ENCODE measurements around the gene WNT3.

DNA sequence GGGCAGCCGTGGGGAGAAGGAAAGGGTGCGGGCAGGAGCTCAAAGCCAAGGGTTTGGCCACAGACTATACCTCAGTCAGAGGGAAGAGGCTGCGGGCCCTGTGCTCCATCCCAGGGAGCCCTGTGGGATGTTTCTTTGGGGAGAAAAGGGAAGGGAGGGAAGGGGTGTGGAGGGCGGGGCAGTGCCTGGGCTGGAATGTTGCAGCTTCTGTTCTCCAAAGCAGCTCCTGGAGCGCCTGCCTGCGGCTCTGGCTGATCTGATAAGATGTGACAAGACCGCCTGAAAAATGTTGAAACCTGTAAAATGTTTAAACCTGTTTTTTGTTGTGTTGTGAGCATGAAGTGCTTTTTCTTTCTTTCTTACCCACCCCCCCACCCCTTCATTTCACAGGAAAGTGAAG, 32.8 kb downstream of the WNT3 start:
- TF ChIP-seq POLR2AphosphoS5 (IDR thresholded peaks at IDR 0.05; ENCODE audit: low read depth, low read length) (no peak), SIN3A (IDR thresholded peaks at IDR 0.05; ENCODE audit: low read depth) (no peak), YY1 (IDR thresholded peaks at IDR 0.05; ENCODE audit: extremely low read depth, insufficient replicate concordance, low read depth, low read length) (no peak), REST (IDR thresholded peaks at IDR 0.05; ENCODE audit: low read depth) (no peak)
- TF ChIP-seq, protein P1, sequence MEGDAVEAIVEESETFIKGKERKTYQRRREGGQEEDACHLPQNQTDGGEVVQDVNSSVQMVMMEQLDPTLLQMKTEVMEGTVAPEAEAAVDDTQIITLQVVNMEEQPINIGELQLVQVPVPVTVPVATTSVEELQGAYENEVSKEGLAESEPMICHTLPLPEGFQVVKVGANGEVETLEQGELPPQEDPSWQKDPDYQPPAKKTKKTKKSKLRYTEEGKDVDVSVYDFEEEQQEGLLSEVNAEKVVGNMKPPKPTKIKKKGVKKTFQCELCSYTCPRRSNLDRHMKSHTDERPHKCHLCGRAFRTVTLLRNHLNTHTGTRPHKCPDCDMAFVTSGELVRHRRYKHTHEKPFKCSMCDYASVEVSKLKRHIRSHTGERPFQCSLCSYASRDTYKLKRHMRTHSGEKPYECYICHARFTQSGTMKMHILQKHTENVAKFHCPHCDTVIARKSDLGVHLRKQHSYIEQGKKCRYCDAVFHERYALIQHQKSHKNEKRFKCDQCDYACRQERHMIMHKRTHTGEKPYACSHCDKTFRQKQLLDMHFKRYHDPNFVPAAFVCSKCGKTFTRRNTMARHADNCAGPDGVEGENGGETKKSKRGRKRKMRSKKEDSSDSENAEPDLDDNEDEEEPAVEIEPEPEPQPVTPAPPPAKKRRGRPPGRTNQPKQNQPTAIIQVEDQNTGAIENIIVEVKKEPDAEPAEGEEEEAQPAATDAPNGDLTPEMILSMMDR (IDR thresholded peaks at IDR 0.05 in 2 of 3, conservative IDR thresholded peaks at IDR 0.05 in 1 of 3; ENCODE audit: borderline replicate concordance in 1 of 3, insufficient read depth in 1 of 3, low read depth in 2 of 3, low read length in 2 of 3): no peak

Data from HCT116 (cell line).